Retina (tissue), 1 donor: ENCODE results near the gene ANKZF1.
A peak's percentile ranks its signal among the peaks of the same experiment; 100 is the strongest.
"Not testable (repeated sequence)": the region's sequence is repeated elsewhere in the genome, so short reads cannot be mapped to it uniquely, and the experiment has no call there.

Experiments used
- DNase-seq: peaks from one replicate; pipeline ENCODE4 v3.0.0-alpha.2; 2016

Gene ANKZF1

DNA sequence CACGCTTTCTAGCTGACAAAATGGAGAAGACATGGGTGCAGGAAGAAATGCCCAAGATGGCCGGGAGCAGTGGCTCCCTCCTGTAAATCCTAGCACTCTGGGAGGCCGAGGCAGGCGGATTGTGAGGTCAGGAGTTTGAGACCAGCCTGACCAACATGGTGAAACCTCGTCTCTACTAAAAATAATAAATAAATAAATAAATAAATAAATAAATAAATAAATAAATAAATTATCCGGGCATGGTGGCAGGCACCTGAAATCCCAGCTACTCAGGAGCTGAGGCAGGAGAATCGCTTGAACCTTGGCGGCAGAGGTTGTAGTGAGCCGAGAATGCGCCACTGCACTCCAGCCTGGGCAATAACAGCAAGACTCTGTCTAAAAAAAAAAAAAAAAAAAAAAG, 29.3 kb downstream of the ANKZF1 start:
- DNase-seq, result not testable (repeated sequence)

DNA sequence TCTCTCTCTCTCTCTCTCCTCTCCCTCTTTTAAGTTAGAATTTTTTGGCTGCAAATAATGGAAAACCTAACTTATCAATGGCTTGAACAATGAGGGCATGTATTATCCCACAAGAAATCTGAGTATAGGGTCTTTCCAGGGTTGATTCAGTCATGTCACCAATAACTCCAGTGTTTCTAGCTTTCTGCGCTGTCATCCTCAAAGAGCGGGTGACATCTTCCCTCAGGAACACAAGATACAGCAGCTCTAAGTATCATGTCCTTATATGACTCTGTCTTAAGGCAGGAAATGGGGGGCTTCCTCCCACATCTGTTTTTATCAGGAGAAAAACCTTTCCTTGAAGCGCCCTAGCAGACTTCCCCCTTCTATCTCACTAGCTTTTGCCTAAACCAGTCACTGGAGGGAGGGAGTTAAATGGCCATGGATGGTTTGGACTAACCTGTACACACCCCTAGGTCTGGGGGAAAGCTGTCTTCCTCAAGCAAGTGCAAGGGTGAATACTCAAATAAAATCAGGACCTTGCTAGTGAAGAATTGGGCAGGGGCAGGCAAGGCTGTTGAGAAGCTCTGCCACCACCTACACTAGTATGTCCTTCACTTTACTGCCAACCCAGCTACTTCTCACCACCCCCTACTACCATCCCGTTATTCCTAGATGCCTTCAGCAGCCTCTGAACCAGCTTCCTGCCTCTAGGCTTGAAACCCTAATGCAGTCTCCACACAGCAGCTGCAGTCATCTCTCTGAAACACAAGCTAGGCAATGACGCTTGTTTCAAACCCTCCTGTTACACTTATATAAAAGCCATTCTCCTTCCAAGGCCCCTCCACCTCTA, 31.6 kb downstream of the ANKZF1 start:
- DNase-seq, result no peak

DNA sequence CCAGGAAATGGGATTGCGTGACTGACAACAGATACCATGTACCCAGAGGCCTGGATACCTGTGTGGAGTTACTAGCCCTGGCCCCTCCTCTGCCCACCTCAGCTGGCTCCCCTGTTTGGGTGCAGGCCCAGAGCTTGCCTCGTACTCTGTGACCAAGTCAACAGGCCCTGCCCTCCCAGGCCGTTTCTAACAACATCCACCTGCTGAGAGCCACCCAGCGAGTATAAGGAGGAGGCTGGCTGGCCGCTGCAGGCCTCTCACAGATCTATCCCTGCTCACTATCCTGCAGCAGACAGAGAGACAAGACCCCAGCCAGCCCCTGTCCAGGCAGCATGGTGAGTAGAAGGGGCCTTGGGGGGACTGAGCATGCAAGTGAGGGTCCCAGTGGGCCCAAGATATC, 36.6 kb downstream of the ANKZF1 start:
- DNase-seq, result no peak

DNA sequence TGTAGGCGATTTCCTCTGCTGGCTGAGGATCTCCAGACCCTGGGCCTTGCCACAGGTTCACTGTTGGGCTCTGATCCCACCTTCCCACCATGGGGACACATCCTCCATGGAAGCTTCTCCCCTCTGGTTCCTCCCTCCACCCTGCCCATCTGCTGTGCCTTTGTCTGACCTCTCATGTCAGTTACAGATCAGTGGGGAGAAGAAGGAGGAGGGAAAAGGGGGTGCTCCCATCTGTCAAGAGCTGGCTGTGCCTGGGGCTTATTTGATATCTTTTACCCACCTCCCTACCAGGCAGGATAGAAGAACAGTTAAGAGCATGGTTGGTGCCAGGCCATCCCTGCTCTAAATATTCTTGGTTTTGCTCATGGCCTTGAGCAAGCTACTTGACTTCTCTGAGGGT, 37.3 kb downstream of the ANKZF1 start:
- no peak for DNase-seq

DNA sequence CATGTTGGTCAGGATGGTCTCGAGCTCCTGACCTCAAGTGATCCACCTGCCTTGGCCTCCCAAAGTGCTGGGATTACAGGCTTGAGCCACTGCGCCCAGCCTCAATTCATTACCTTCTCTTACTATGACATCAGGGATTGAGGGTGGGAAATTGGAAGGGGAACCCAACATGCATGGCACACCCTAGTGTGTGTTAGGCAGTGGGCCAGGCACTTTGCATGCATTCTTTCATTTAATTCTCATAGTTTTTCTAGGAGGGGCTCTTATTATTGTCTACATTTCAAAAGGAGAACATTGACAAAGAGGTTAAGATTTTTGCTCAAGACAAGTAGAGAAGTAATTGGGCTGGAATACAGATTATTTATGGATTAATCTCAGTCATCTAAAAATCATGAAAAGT, 38.7 kb downstream of the ANKZF1 start:
- no peak for DNase-seq

DNA sequence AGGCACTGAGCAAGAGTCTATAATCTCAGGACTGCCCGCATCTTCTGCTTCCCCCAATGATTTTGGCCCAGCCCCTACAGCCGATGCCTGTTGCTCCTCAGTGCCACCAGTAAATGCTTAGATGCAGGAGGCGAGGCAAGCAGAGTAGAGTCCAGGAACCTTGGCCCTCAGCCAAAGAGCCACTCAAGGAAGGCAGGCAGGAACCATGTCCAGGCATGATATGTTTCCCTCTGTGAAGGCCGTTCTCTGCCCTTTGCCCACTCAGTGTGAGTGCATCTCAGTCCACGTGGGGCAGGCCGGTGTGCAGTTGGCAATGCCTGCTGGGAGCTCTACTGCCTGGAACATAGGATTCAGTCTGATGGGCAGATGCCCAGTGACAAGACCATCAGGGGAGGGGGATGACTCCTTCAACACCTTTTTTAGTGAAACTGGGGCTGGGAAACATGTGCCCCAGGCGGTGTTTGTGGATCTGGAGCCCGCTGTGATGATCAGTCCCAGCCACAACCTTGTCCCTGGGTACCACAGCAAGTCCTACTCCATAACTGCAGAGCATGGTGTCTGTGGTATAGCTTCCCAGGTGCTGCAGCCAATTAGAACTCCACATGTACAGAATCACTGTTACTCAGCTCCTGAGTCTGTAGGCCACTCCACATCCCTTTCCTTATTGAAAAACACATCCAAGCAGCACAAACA, 39.9 kb downstream of the ANKZF1 start:
- no peak for DNase-seq

DNA sequence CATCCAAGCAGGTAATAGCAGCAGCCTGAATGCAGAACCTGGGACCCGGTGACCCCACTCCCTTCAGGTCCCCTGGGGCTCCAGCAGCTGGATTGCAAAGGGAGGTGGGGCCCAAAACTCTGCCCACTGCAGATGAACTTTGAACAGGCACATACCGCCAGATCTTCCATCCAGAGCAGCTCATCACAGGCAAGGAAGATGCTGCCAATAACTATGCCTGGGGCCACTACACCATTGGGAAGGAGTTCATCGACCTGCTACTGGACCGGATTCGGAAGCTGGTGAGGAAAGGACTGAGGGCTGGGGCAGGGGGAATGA, 40.4 kb downstream of the ANKZF1 start:
- no peak for DNase-seq

DNA sequence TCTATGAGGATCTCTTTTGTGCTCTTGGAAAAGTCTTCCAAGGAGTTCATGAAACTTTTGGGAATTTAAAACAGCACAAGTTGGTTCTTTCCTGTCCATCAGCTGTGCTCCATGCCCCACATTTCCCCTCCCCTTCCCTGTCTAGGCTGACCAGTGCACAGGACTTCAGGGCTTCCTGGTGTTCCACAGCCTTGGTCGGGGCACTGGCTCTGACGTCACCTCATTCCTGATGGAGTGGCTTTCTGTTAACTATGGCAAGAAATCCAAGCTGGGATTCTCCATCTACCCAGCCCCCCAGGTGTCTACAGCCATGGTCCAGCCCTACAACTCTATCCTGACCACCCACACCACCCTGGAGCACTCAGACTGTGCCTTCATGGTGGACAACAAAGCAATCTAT, 41.4 kb downstream of the ANKZF1 start:
- DNase-seq, result no peak

DNA sequence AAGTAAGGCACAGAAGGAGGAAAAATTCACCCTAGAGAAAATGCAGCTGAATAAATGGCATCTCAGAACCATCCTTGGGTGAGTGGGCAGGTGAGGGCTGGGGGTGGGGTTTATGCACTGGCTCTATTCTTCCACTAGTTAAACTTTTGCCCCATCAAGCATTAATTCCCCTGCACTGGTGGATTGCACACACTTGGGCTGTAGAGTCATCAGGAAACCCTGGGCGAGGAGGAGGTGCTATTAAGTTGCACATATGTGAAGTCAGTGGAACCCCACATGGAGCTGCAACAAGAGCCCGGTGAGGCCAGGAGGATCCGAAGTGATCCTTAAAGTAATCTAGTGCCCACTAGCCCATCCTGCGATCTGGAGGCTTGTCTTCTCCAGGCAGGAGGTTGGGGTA, 42.8 kb downstream of the ANKZF1 start:
- no peak for DNase-seq

DNA sequence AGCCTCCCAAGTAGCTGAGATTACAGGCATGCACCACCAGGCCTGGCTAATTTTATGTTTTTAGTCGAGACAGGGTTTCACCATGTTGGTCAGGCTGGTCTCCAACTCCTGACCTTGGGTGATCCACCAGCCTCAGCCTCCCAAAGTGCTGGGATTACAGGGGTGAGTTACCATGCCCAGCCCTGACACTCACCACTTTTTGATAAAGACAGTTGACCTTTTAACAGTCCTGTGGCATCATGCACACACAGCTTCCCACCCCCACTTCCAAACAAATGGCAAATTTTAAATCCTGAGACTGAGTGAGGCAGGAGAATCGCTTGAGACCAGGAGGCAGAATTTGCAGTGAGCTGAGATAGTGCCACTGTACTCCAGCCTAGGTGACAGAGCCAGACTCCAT, 43.4 kb downstream of the ANKZF1 start:
- no peak for DNase-seq

DNA sequence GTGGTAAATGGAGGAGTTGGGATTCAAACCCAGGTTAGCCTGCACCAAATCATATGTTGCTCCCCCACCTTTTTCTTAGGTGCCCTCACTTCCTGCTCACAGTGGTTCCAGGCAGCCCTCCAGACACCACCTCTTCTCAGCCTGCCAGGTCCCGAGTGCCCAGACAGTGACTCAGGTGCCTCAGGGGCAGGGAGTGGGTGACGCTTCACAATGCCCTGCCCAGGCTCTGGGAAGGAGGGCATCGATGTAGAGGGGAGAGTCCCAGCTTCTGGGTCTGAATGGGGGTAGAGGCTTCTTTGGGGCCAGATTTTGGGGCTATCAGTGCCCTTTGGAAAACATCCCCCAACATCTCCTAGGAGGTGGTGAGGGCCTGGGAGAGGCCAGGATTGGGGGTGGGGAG, 44.3 kb downstream of the ANKZF1 start:
- DNase-seq, result no peak

DNA sequence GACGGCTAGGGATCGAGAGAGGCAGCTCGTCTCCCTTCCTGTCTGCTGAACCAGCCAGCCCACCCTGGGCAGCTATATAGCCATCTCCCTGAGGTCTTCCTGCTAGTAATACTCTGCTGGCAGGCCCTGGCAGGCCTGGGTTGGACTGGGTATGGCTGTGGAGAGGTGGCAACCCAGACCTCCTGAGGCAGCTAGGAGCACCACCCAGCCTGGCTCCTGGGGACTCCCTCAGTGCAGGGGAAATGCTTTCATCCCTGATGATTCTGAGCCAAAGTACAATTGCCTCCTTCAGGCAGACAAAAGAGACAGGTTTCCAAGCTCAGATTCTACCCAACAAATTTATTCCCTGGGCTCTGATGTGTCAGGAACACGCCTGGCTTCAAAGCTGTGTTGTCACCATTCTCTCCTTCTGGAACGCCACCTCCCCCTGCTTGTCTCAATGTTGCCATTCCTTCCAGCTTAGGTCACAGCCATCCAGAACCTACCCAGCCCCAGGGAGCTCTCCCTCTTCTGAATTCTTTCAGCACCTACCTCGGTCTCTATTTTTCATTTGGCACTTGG, 44.8 kb downstream of the ANKZF1 start:
- DNase-seq, result no peak

DNA sequence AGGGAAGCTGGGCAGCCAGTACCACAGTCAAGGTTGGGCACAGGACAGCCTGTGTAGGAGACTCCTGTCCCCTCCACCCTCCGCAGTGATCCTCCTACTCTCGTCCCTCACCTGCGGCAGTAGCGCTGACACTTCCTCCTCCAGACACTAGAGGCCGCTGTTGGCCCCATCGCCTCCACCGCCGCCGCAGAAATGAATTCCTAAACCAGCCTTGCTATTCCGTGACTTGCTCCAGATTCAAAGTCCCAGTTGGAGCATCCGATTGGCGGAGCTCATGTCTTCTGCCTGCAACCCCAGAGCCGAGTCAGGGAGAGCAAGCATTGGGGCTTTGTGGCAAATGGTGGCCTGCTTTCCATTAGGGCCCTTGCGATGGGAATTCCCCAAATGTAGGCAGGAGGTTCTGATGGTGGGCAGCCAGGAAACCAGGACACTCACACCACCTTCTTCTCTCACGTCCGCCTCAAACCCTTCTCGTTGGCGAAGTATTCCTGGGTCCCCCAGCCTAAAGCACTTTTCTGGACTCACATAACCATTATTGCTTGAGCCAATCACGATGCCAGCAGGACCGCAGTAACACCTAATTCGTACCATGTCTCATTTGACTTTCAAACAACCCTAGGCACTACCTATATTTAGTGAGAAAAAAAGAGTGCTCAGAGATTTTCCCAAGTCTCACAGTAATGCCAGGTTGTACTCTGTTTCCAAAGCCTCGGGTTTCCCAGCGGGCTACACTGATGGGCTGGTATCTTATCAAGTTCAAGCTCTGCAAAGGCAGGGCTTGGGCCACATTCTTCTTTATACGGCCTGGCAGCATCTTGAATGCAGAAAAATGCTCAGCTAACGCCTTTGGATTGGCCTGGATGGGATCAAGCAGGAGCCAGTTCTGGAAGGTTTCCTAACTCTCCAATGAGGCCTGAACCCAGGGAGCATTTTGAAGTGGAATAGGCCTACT, 48.4 kb downstream of the ANKZF1 start:
- DNase-seq, result peak; percentile 90

DNA sequence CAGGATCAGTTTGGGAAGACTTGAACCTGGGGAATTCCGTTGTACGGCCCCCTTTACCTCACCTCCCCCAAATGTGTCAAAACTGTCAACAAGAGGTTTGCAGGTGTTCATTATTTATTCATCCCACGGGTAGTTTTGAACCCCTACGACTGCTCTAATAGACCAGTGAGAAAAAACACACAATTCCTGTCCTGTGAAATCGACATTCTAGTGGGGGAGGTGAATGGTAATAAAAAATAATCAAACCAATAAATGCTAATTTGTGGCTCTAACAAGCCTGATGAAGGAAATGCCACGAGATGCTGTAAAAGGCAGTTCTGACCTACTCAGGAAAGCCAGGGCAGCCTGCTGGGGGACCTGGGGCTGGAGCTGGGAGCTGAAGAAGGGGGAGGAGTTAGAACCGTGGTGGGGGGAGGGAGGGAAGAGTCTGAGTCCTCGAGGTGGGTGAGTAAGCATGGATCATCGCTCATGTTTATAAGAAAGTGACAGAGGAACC, 49.1 kb downstream of the ANKZF1 start:
- DNase-seq, result no peak

DNA sequence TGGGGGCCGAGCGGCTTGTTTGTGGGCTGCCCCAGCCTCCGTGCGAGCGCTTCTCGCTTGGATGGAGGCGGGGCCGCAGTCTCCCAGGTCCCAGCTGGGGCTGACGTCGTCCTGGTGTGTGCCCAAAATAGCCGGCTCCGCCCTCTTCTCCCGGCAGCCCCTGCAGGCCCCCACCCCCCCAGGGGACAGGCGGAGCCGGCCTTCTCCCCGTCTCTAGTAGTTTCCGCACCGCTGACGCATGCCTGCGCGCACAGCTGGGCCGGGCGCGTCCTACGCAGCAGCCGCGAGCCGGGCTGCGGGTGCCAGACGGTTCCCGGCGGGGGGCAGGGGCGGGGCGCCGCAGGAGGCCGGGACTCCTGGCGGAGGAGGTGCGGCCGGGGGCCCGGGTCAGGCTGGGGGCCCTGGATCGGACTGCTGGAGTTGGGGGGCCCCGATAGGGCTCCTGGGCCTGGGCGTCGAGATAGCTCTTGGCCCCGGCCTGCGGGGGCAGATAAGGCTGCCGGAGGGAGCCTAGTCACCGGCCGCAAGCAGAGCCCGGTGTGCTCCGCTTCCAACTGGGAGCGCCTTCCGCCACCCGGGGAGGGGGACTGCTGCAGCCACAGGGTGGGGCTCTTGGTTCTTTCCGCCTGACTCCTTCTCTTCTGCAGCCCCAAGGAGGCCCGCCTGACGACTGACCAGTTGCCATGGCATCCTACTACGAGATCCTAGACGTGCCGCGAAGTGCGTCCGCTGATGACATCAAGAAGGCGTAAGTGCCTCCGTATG, 49.7 kb downstream of the ANKZF1 start, which contains the start of gene DNAJB2:
Gene DNAJB2 (plus strand): TSS at position 216 of the 765 bp plus-strand sequence. CDS start 468 bp downstream, at position 684.
- peak; percentile 95 for DNase-seq

DNA sequence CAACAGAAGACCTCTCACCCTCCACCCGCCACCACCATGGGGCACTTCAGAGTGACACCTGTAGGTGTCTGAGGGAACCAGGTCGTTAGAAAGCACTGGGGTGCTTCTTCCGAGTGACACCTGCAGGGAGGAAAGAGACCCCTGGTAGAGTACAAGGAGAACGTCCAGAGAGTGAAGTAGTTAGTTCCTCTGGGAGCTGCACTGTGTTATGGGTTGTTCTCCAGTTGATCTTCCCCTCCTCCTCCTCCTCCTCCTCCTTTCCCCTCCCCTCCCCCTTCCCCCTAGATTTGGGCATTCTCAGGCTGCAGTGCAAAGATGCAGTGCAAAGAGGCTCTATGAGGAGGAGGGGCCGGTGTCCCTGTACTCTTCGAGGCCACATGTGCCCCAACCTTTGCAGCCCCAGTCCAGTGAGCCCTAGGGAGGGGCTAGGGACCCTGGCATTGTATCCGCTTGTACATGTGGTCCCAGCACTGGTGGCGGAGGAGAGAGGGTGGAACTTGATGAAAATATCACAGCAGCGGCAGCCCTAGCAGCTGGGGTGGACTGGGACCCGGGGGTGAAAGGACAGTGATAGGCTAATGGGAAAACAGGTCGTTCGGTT, 50.4 kb downstream of the ANKZF1 start:
- DNase-seq, result no peak

DNA sequence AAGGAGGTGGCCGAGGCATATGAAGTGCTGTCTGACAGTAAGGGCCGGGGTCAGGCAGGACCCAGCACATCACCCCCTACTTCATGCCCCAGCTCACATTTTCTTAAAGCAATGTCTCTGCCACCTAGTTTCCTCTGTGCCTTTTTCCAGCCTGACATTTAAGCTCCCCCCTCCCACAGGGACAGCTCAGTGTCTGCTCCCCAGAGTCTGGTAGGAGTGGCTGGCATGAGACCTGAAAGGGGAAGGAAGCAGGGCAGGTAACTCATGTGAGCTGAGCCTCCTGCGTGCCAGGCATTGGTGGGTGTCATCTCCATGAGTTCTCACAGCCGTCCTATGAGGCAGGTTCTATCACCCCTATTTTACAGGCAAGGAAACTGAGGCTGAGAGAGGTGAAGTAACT, 51.0 kb downstream of the ANKZF1 start:
- no peak for DNase-seq

DNA sequence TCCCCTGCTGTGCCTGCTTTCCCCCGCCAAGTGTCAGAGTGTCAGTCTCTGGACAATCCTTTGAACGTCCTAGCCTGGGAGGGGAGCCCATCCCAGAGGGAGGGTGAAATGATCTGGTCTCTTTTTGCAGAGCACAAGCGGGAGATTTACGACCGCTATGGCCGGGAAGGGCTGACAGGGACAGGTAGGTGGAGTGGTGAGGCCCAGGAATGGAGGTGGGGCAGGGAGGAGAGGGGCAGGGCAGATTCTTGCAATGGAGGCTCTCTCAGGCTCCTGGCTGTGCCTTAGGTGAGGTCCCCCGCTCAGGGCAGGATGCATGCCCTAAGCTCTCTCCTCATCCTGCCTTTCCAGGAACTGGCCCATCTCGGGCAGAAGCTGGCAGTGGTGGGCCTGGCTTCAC, 52.0 kb downstream of the ANKZF1 start:
- no peak for DNase-seq

DNA sequence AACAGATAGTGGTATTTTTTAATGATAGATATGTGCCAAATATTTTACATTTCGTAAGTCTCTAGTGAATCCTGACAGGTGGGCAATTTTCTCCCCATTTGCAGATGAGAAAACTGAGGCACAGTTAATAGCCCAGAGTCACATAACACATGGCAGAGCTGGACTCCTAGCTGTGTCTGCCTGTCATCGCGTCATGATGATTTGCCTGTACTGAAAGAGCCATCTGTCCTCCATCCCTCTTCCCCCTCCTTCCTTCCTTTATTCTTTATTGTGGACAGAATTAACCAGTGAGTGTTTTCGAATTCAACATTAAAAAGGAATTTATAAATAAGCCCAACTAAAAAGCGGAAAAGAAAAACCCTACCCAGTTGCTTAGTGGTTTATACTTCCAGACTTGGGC, 52.8 kb downstream of the ANKZF1 start:
- DNase-seq, result no peak

DNA sequence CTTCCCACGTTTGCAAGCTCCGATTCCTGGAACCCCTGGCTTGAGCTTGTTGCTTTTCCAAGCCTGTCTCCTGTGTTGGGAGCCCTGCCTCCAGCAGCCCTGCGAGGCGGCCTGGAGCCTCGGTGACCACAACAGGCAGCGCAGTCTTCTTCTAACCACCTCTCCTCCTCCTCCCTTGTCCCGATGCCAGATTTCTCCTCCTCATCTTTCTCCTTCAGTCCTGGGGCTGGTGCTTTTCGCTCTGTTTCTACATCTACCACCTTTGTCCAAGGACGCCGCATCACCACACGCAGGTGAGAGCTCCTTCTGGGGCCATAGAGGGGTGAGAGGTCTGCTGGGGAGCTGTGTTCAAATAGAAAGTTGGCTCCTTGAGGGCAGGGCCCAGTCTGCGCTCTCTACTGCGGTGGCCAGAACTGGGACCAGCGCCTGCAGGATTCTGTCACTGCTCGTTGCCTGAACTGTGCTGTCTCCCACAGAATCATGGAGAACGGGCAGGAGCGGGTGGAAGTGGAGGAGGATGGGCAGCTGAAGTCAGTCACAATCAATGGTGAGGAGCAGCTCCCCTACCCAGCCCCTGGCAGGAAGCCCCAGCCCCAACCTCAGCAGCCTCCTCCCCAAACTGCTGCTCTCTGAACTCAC, 53.5 kb downstream of the ANKZF1 start:
- no peak for DNase-seq
